Peyer's patch (tissue), 4 donors: ENCODE measurements around the gene WSB2.
"Not testable (repeated sequence)": the region's sequence is repeated elsewhere in the genome, so short reads cannot be mapped to it uniquely, and the experiment has no call there.

Source experiments
- CTCF ChIP-seq, 6 experiments: fragments of 450-650 bp in 4 of 6; fragments of 200-600 bp in 2 of 6; sonication (generic) in 1 of 6; IDR thresholded peaks; one replicate each; pipeline ENCODE4 v1.5.1; 2017 to 2019; ENCODE audit warnings: antibody characterized with exemption in 6 of 6, mild to moderate bottlenecking in 3 of 6, moderate library complexity in 1 of 6
- POLR2A ChIP-seq, 2 donors: fragments of 450-650 bp; IDR thresholded peaks; one replicate each; pipeline ENCODE4 v1.5.1; 2017; ENCODE audit warnings: antibody characterized with exemption in 2 of 2, mild to moderate bottlenecking in 2 of 2, moderate library complexity in 2 of 2

GRCh38 chr12:117999806-118000205 lies 61.2 kb downstream of the WSB2 start:
- not testable (repeated sequence) for TF ChIP-seq CTCF, POLR2A (IDR thresholded peaks at IDR 0.05)
